Right lobe of liver (tissue), 4 donors: ENCODE results near the gene C16orf78.

ENCODE experiments used
- CTCF ChIP-seq, 4 donors: fragments of 200-600 bp in 3 of 4; fragments of 450-650 bp in 1 of 4; IDR thresholded peaks; one replicate each; pipeline versions ENCODE4 v1.5.1 to v1.8.0; 2016 to 2022; ENCODE audit warnings: antibody characterized with exemption in 4 of 4, mild to moderate bottlenecking in 2 of 4
- POLR2A ChIP-seq: fragments of 450-650 bp; IDR thresholded peaks from one replicate; pipeline ENCODE4 v1.6.1; 2017; ENCODE audit warnings: antibody characterized with exemption, mild to moderate bottlenecking
- donor health status: DM: no; HTN: no; CAD: no.
- donor health status: DM: no; HTN: no; CAD: no.
- donor health status: DM: no; HTN: yes; CAD: no.

- TF ChIP-seq CTCF (IDR thresholded peaks at IDR 0.05) (no peak), POLR2A (no peak)
Measured at GRCh38 chr16:49354101-49354500, 19.5 kb upstream of the C16orf78 start.
